Fibroblast of skin of right quadriceps (primary cell): ENCODE results near the gene SCN5A.

Source experiments
- DNase-seq: peaks from one replicate; pipeline ENCODE4 v3.0.0-alpha.2; 2013

SCN5A gene

DNA sequence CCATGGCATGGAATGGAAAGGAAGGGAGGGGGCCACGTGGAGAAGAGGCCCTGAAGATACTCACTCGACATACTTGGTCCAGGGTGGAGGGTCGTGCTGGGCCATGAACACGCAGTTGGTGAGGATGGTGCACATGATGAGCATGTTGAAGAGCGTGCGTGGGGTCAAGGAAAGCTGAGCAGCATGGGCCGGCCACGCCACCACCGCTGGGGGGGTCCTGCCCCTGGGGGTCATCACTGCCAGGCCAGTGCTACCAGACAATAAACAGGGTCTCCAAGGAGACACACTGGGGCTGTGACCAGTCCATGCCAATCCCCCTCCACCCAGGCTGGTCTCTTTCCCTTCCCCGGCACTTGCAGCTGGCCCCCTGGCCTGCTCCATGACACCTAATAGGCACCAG lies 27.2 kb downstream of the SCN5A start:
- DNase-seq = no peak

DNA sequence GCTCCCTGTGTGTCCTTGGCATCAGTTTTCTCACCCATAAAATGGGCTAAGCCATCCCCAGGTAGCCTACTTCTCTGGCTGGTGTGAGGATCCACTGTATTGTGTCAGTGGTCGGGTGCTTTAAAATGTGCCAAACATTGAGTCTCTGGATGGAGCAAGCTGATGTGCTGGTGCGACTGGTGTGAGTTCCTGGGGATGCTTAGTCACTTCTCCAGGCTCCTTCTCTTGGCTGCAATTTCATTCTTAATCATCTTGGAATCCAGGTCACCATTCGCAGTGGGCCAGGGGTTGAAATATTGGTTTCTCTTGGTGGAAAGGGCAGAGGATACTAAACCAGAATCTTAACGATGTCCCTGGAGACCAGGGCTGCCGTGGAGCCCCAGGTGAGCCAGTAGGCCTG lies 29.3 kb downstream of the SCN5A start:
- no peak for DNase-seq

DNA sequence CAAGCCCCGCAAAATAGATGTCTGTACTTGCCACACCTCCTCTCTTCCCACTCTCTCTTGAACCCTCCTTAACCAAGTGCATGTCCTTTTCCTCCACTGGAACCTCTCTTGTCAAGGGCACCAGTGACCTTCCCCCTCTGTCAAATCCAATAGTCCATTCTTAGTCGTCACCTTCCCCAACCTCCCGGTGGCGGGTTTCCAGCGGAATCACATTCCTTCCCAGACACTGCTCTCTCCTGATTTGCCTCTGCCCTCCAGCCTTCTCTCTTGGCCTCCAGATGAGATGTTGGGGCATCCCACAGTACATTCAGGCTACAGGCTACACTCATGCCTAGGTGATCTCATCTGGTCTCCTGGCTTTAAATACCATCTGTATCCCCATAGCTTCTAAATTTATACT lies 31.1 kb downstream of the SCN5A start:
- no peak for DNase-seq

DNA sequence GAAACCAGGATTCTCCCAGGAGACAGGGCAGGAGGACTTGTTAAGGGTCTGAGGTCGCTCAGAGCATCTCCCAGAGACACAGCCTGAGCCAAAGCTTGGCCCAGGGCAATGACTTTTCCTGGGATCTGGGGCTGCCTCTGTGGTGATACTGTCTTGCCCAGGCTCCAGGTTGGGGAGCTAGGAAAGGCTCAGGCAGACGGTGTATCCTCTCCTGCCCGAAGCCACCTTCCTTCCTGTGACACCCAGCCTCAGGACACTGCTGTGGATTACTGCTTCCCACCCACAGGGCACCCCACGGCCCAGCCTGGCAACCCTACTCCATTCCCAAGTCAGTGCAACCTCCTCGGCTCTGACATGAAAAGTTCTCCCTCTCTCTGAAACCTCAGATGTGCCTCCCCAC lies 31.9 kb downstream of the SCN5A start:
- no peak for DNase-seq

DNA sequence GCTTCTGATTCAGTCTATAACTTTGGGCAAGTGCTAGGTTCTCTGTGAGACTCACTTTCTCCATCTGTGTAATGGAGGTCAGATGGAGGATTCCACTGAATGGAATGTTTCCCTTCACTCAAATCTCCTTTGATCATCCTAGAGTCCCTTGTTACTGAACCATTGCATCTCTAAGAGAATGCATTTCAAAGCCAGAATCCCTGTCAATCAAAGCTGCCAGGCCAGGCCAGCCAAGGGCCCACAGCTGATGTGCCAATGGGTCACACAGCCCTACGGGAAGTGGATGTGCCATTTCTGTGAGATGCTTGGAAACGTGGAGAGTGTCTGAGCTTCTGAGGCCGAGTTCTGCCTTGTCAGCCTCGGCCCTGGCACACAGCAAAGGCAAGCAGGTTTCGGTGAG lies 32.4 kb downstream of the SCN5A start:
- no peak for DNase-seq

DNA sequence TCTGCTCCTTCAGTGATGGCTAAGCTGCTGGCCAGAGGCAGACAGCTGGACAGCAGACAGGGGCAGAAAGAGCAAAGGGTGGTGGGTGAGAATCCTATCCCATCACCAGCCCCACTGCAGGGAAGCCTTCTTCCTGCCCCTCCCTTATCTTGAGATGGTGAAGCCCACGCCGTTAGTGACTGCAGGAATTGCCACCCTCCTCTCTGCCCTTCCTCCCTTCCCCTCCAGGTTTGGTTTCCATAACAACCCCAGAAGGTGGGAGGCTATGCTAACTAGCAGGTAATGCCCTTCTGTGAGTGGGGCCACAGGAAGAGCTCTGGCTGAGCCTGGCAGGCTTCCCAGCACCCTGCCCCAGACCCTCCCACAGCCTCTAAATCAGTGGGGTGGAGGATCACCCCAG lies 32.8 kb downstream of the SCN5A start:
- DNase-seq = no peak

DNA sequence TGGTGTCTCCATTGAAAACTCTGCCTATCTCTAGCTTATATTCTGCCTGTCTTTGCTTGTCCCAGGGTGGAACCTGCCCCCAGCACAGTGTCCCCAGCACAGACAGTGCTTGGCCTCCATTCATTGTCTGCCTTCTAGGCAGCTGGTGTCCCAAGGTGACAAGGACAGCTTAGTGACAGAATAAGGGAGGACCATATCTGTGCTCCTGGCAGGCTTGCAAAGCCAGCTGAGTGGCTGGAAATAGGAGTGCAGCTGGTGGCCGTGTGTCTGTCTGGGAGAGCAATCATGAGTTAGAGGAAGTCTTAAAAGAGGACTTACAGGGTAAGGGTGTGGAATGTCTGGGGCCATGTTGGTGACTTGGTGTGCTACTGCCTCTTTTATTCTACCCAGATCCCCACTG lies 33.4 kb downstream of the SCN5A start:
- DNase-seq = no peak

DNA sequence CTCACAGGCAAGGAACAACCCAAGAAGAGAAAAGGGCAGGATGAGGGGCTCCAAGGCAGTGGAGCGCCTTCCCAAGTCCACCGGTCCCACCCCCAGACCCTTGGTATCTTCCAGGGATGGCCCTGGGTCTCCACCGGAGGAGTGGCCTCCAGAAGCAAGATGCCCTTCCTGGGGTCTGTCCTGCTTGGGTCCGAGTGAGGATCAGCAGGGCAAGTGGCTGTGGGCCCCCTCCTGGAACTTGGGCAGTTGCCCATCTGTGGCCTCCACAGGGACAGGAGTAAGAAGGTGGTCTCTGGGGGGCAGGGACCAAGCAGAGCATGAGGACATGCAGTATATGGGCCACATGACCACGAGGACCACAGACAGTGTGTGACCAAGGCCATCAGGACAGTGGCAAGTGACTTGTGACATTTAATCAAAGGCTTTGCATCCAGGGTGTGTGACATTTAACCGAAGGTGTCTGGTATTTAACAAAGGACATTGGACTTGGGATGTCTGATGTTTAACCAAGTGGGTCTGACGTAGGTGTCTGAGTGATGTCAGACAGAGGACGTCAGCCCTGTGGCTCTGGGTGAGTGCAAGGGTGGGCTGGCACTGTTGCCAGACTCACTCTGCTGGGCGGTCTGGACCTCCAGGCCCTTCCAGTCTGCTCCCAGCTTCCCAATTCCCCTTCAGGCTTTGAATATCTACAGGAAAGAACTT lies 34.7 kb downstream of the SCN5A start:
- no peak for DNase-seq

DNA sequence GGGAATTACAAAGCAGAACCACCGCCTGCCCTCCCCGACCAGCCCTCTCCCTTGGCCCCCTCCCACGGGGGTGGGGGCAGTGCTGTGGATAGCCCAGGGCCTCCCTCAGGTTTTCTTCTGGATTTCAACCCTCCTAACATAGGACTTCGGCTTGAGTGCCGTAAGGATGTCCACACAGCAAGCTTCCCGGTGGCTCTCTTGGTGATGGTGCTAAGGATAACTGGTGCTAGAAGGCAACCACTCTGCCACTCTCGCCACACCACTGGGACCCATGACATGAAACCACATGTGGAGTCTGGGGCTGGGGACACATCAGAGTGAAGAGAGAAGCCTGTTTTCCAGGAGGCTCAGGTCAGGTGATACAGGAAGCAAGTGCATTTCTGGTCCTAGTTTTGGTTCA lies 35.4 kb downstream of the SCN5A start:
- DNase-seq = no peak

DNA sequence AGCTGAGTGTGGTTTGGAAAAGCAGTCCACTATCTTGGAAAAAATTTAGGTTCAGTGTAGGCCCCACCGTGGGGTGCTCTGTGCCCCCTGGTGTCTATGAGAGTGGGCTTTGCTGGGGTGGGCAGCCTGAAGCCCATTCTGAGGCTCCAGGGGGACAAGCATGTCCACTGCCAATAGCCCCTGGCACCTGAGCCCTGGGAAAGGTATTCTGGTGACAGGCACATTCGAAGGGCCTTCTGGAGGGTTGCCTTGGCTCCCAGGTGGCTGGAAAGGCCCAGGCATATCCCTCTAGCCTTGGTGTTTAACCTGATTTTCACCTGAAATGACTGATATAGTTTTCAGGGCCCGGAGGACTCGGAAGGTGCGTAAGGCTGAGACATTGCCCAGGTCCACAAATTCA lies 36.1 kb downstream of the SCN5A start:
- no peak for DNase-seq

DNA sequence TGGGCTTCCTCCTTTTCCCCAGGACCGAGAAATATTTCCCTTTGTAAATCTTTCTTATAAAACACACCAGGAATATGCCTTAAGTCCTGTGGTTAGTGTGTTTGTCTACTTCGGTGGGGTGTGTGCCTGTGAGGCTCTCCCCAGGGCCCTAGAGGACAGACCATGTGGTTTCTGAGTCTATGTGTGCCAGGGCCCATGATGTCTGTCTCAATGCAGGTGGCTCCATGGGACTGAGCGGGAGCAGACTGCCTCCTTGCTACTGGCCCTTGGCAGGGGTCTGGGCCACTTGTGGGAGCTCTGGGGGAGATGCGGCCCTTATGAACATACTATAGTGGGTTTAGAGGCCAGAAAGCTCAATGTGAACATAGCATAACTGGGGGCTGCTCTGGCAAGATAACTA lies 37.6 kb downstream of the SCN5A start:
- no peak for DNase-seq

DNA sequence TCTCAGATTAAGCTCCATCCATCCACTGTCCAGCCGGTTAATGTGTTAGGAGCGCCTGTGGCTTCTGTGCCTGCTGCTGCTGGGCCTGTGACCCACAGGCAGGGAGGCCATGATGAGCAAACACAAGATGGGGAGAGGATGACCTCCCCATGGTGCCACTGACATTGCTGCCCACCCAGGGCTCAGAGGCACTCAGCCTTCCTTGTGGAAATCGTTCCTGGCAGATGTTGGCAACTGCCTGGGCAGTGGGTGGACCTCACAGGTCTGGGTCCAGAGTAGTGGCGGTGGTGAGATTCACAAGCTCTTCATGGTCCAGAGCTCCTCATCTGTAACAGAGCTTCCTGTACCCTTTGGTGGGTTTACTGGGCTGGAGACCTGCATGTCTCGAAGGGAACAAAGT lies 38.6 kb downstream of the SCN5A start:
- no peak for DNase-seq

DNA sequence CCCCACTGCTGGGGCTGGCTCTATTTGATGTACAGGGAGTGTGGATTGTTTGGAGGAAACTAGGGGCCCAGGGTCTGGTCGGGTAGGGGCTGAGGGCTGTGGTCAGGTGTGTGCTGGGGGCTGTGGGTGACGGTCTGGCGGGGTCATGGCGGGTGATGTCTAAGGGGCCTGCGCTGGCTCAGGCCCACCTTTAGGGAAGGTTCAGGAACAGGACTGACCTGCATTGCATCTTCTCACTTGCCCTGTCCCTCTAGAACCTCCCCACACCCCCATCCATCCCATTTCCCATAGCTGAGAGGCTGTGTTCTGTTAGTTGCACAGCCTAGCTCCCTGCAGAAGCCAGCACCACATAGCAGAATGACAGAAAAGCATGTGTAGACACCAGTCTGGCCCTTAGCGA lies 39.1 kb downstream of the SCN5A start:
- no peak for DNase-seq

DNA sequence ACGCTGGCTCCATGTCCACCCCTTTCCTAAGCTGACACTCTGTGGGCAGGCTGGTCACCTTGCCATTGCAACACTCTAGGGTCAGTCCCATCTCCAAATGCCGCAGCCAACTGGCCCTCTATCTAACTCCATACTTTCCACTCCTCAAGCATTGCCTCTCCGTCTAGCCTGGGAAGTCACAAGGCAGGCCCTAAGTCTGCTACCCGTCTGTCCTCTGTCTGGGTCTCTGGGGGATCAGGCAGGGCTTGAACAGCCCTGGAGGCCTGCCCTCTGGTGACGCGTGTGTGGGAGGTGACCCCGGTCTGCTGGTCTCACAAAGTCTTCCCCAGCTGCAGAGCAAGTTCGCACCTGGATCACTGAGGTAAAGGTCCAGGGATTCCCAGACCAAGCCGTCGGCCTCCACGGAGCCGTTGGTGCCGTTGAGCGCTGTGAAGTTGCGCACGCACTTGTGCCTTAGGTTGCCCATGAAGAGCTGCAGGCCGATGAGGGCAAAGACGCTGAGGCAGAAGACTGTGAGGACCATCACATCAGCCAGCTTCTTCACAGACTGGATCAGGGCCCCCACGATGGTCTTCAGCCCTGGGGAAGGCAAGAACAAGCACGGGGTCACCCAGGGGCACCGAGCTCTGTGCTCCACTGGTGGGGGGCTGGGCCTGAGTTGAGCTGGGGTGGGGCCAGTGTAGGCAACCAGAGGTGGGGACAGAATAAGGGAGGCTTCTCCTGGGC lies 39.9 kb downstream of the SCN5A start:
- no peak for DNase-seq

DNA sequence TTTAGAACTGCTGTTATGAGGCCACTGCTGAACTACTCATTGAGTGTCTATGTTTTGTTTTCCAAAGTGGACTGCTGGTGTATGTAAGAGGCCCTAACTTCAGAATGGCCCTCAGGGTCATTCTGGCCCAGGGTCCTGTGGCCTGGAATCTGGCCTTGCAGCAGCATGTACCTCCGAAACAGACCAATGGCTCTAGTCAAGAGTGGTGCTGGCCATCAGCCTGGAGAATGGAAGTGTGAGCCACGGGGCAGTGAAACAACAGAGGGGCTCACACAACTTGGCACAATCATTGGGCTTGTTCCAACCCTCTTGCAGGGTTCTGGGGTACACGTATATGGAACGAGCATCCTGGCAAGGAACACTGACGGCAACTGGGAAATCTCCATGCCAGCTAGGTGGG lies 40.5 kb downstream of the SCN5A start:
- no peak for DNase-seq

DNA sequence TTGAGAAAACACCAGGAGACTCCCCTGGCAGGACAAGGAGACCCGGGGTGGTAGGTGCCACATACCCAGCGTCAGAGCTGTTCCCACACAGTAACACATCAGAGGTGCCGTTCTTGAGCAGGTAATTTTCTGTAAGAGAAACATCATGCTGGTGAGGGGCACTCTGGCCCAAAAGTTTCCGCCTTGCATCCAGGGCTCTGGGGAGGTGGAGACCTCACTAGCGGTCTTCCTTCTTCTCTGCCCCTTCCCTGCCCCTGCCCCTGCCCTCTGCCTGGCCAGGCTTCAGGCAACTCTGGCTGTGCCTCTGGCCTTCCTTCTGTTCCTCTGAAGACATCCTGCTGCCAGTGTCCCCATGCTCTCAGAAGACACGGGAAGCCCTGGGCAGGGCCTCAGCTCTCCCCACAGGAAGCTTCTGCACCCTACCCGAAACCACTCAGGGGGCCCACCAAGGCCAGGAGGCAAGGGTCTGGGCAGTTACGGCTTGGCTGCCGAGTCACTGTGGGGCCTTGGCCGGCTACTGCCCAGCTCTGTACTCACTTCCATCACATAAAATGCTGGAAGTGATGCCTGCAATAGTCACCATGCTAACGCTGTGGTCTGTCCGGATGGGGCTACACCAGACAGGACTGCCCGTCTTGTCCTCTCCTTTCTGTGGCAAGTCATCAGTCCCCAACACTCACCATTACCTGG lies 41.3 kb downstream of the SCN5A start:
- DNase-seq = no peak

DNA sequence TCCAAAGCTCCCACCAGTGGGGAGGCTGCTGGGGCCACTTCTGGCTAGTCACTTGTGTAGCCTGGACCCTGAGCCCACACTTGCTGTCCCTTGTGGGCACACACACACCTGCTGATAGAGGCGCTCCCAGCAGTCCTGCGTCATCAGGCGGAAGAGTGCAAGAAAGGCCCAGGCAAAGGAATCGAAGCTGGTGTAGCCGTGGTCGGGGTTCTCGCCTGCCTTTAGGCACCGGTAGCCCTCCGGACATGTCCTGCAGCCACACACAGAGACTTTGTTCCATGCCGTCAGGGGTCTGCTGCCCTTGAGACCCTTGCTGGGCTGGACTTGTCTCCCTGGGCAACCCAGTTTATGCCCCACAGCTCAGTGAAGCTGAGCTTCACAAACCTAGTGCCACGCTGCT lies 42.9 kb downstream of the SCN5A start:
- no peak for DNase-seq

DNA sequence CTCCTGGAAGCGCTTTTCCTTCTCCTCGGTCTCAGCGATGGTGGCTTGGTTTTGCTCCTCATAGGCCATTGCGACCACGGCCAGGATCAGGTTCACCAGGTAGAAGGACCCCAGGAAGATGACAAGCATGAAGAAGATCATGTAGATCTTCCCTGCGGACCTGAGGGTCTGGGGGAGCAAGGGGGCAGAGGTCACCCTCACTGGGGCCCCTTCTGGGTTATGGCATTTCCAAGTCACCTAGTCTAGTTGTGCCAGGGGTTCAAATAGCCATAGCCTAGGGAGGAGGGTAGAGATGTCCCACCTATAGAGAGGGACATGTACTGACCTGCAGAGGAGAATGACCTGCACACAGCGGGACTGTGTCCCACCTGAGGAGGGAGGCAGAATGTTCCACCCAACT lies 43.5 kb downstream of the SCN5A start:
- DNase-seq = no peak

DNA sequence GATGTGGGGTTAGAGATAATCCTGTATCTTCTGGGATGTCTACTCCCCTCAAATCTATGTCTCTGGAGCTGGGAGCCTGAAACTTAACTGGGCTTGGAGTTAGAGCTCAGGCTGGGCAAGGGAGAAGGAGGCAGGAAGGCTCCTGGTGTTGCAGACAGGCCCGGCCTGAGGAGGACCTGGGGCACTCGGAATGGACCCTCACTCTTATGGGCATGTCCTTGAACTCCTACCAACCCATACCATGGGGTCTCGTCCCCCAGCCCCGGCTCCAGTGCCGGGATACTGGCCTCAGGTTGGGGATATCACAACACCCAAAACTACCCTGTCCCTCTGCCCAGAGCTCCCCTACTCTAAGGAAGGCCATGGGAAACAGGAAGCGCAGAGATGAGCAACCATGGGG lies 45.2 kb downstream of the SCN5A start:
- DNase-seq = no peak

DNA sequence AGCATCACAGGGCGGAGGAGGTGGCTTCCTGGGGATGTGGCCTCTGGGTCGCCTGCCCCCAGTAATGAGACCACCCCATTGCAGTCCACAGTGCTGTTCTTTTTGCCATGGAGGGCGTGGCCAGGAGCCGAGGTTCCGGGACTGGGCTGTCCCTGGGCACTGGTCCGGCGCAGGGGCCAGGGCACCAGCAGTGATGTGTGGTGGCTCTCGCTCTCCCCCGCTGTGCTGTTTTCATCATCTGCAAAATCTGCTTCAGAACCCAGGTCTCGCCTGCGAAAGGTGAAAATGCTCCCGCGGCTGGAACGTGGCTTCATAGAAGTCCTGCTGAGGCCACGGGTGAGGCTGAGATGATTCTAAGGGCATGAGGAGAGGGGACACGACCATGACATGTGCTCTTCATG lies 45.8 kb downstream of the SCN5A start:
- DNase-seq = no peak

DNA sequence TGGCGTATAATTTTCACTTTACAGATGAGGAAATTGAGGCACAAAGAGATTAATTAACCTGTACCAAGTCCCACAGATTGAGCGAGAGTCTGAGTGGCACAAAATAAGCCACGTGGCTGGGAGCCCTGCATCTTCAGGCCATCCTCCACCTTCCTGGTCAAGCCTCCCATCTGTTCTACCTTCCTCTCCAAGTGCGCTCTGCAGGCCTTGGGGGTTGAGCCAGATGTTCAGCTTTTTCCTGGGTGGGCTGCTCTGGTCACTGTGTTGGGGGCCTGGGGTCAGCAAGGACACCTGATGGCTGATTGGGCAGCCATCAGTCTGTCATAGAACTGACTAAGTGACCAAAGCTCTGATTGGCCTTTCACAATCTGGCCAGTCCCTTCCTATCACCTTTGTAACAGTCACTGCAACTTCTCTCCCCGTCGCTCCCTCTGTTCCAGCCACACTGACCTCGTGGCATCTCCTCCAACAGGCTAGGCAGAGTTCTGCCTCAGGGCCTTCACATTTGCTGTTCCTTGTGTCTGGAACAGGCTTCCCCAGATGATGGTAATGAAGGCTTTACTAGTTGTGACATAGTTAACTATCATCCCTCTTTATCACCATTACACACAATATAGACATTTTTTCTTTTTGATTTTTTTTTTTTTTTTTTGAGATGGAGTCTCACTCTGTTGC lies 46.8 kb downstream of the SCN5A start:
- DNase-seq = no peak

DNA sequence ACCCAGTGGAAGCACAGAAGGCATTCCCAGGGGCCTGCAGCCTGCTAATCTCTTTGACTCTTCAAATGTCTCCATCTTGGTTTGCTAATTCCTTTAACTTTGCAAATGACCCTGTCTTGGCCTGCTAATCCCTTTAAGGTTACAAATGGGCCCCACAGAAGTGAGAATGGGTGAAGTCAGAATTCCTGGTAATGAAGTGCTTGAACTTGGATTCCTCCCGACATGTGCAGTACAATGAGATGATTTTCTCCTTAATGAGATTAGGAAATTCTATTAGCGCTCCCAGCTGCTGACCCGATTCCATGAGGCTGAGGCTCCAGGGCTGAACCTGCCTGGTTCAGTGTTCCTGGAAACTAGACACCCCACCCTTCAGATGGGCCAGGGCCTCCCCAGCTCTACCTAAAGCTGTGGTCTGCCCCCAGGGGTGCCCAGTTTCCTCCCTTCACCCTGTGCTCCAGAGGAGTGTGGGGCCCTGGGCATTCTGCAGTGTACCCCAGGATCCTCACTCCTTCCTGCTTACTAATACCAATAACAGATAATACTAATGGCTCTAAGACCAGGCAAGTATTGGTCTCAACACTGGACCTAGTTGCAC lies 47.4 kb downstream of the SCN5A start:
- DNase-seq = no peak

DNA sequence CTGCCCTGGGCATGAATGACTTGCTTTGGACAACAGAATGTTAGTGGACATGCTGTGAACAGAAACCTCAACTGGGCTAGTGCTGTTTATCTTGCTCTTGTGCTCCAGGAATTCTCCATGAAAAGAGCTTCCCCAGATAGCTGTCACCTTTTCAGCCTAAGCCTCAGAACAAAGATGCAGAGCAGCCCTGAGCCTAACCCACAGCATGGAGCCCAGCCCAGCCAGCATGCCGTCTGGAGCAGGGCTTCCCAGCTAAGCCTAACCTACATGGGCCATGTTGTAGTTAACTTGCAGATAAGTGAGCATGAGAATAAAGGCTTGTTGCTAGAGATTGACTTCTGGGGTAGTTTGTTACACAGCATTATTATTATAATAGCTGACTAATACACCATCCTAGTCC lies 48.9 kb downstream of the SCN5A start:
- no peak for DNase-seq
